Heart left ventricle (tissue), 13 donors: ENCODE data around the gene HTD2.
"Not testable (repeated sequence)": the region's sequence is repeated elsewhere in the genome, so short reads cannot be mapped to it uniquely, and the experiment has no call there.

ENCODE experiments used
- POLR2A ChIP-seq, 2 donors: fragments of 450-650 bp; IDR thresholded peaks; one replicate each; pipeline ENCODE4 v1.6.1; 2017; ENCODE audit warnings: antibody characterized with exemption in 2 of 2, mild to moderate bottlenecking in 2 of 2, moderate library complexity in 2 of 2
- TF ChIP-seq, protein P1 (sequence below), 12 donors: fragments of 200-600 bp; sonication (generic) in 4 of 12; IDR thresholded peaks; one replicate each; pipeline versions ENCODE4 v1.5.0 to v1.8.0; 2018 to 2022; ENCODE audit warnings: antibody characterized with exemption in 12 of 12, mild to moderate bottlenecking in 5 of 12
- donor health status: ischemic (EF 13 %, LVEDD 7.1; RV severe dilation, severe dysfunction).
- donor health status: DM: no; HTN: yes; CAD: no.
- donor health status: DM: no; HTN: no; CAD: no.
- donor health status: ischemic (EF 25% LVEDD 6.9; RV normal size, moderate dysfunction).
- donor health status: ischemic (EF 25% LVEDD 5.7; RV mildly dilated, moderate dysfunction).
- donor health status: ischemic (EF 35%, LVEDD 5.7; RV mildly dilated, moderate dysfunction).
- donor health status: nonischemic (EF 11% LVEDD 7.7; RV severe dilation, severe dysfunction).
- donor health status: DM: yes; HTN: yes; CAD: no.
- donor health status: PGD.
- donor health status: ischemic (EF 29% LVEDD 5.4; RV normal size, mild dysfunction).
- donor health status: nonischemic (EF 23%, LVEDD 6.1; RV moderate dilation, normal function).

DNA sequence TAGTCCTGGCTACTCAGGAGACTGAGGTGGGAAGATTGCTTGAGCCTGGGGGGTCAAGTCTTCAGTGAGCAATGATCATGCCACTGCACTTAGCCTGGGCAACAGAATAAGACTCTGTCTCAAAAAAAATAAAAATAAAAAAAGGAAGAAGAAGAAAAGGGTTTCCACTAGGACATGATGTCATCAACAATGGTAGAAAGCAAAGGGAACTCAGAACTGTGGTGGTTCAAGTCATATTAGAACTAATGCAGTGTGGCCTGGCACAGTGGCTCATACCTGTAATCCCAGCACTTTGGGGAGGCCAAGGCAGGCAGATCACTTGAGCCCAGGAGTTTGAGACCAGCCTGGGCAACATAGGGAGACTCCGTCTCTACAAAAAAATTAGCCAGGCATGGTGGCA, 38.8 kb upstream of the HTD2 start:
- TF ChIP-seq, protein P1, sequence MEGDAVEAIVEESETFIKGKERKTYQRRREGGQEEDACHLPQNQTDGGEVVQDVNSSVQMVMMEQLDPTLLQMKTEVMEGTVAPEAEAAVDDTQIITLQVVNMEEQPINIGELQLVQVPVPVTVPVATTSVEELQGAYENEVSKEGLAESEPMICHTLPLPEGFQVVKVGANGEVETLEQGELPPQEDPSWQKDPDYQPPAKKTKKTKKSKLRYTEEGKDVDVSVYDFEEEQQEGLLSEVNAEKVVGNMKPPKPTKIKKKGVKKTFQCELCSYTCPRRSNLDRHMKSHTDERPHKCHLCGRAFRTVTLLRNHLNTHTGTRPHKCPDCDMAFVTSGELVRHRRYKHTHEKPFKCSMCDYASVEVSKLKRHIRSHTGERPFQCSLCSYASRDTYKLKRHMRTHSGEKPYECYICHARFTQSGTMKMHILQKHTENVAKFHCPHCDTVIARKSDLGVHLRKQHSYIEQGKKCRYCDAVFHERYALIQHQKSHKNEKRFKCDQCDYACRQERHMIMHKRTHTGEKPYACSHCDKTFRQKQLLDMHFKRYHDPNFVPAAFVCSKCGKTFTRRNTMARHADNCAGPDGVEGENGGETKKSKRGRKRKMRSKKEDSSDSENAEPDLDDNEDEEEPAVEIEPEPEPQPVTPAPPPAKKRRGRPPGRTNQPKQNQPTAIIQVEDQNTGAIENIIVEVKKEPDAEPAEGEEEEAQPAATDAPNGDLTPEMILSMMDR (IDR thresholded peaks at IDR 0.05) = not testable (repeated sequence)
- TF ChIP-seq POLR2A (IDR thresholded peaks at IDR 0.05) = not testable (repeated sequence)
